Activated T-cell treated with anti-CD3 and anti-CD28 coated beads for 48 hours (primary cell): ENCODE data around the gene SPATA31D3.
"Not testable (repeated sequence)": the region's sequence is repeated elsewhere in the genome, so short reads cannot be mapped to it uniquely, and the experiment has no call there.

ENCODE experiments used
- DNase-seq: peaks from one replicate; pipeline ENCODE4 v3.0.0-alpha.2; 2020; ENCODE audit warnings: low read depth

The SPATA31D3 gene

GRCh38 chr9:81979196-81979595, 35.9 kb downstream of the SPATA31D3 start:
- DNase-seq: no peak

- DNase-seq: no peak
These were observed 37.3 kb downstream of the SPATA31D3 start for GRCh38 chr9:81980568-81980967.

- DNase-seq: no peak
These were observed 38.6 kb downstream of the SPATA31D3 start for GRCh38 chr9:81981883-81982282.

- no peak for DNase-seq
These were observed 41.6 kb downstream of the SPATA31D3 start for GRCh38 chr9:81984928-81985327.

GRCh38 chr9:81986051-81986450, 42.8 kb downstream of the SPATA31D3 start:
- DNase-seq: no peak

- not testable (repeated sequence) for DNase-seq
These were observed 45.2 kb downstream of the SPATA31D3 start, which contains the start of gene SPATA31D1 for GRCh38 chr9:81988472-81988871. SPATA31D1 (plus strand) TSS chr9:81988772; CDS start chr9:81988819, 47 bp downstream.

GRCh38 chr9:81989700-81990099, 46.4 kb downstream of the SPATA31D3 start:
- no peak for DNase-seq

GRCh38 chr9:81993656-81994055, 50.4 kb downstream of the SPATA31D3 start:
- DNase-seq: no peak
